BE2C (cell line): Measurements from ENCODE around the gene ZPBP2.
"Not testable (repeated sequence)": the region's sequence is repeated elsewhere in the genome, so short reads cannot be mapped to it uniquely, and the experiment has no call there.

Experiments
- DNase-seq: peaks from one replicate; pipeline ENCODE4 v3.0.0-alpha.2; 2020
- H3K27me3 ChIP-seq: fragments of 250-450 bp; sonication (Bioruptor Pico); 2 replicates; pipeline ENCODE4 v1.5.1; 2020; ENCODE audit warnings: mild to moderate bottlenecking
- H3K36me3 ChIP-seq: fragments of 250-450 bp; sonication (Bioruptor Pico); 2 replicates; pipeline ENCODE4 v1.5.1; 2020; ENCODE audit warnings: mild to moderate bottlenecking
- H3K4me1 ChIP-seq: fragments of 250-450 bp; sonication (Bioruptor Pico); 2 replicates; pipeline ENCODE4 v1.5.1; 2020
- H3K4me3 ChIP-seq: 2 replicates; pipeline ENCODE4 v1.5.1; 2011; ENCODE audit warnings: low read depth, low read length
- H3K9me3 ChIP-seq: fragments of 250-450 bp; sonication (Bioruptor Pico); 2 replicates; pipeline ENCODE4 v1.5.1; 2020
- CTCF ChIP-seq: IDR thresholded peaks from 2 replicates; pipeline ENCODE4 v1.5.1; 2012; ENCODE audit warnings: mild to moderate bottlenecking, low read depth, low read length

ZPBP2 gene

GRCh38 chr17:39871801-39872200 is 3.8 kb downstream of the ZPBP2 start:
- DNase-seq, result no peak
- TF ChIP-seq CTCF, result no peak
- no peaks in the 10 kb centered on the region for H3K36me3 ChIP-seq

GRCh38 chr17:39872751-39873150 is 4.7 kb downstream of the ZPBP2 start:
- peak; percentile 16; the same call in 1 of the 2 replicates for TF ChIP-seq CTCF
- no peak for DNase-seq
- H3K4me1 ChIP-seq, result no peaks in the 10 kb centered on the region
- no peaks in the 10 kb centered on the region for H3K9me3 ChIP-seq
- H3K36me3 ChIP-seq, result no peaks in the 10 kb centered on the region
- H3K4me3 ChIP-seq, result no peak overlapping the region
- H3K27me3 ChIP-seq, result peaks cover 72% of the 10 kb centered on the region

More at GRCh38 chr17:39871801-39872200, 3.8 kb downstream of the ZPBP2 start:
- Histone ChIP-seq H3K9me3 (0 out of 2 replicates have a peak, but pooled peaks cover 3% of the 10 kb centered on the region), H3K4me1 (no peaks in the 10 kb centered on the region), H3K27me3 (peaks cover 72% of the 10 kb centered on the region), H3K4me3 (no peak overlapping the region)

GRCh38 chr17:39886102-39886501 is 18.1 kb downstream of the ZPBP2 start:
- not testable (repeated sequence) for DNase-seq, H3K9me3 ChIP-seq, H3K36me3 ChIP-seq, H3K4me1 ChIP-seq, H3K4me3 ChIP-seq
- H3K27me3 ChIP-seq, result peaks cover 76% of the 10 kb centered on the region

- Histone ChIP-seq H3K36me3 (no peaks in the 10 kb centered on the region), H3K27me3 (peaks cover 79% of the 10 kb centered on the region), H3K4me3 (no peak overlapping the region), H3K4me1 (no peaks in the 10 kb centered on the region), H3K9me3 (no peaks in the 10 kb centered on the region; the same call in 1 of the 2 replicates)
- no peak for DNase-seq
- no peak for TF ChIP-seq CTCF
Measured at GRCh38 chr17:39887078-39887477, 19.1 kb downstream of the ZPBP2 start.

GRCh38 chr17:39889200-39889599 is 21.2 kb downstream of the ZPBP2 start:
- no peak overlapping the region for H3K4me3 ChIP-seq

GRCh38 chr17:39894681-39895376 is 26.8 kb downstream of the ZPBP2 start:
- Histone ChIP-seq H3K4me1 (no peaks in the 10 kb centered on the region), H3K27me3 (peaks cover 87% of the 10 kb centered on the region), H3K36me3 (no peaks in the 10 kb centered on the region), H3K9me3 (no peaks in the 10 kb centered on the region; the same call in 1 of the 2 replicates), H3K4me3 (no peak overlapping the region)
- DNase-seq, result no peak
- no peak for TF ChIP-seq CTCF

More at GRCh38 chr17:39889200-39889599, 21.2 kb downstream of the ZPBP2 start:
- Histone ChIP-seq H3K9me3 (no peaks in the 10 kb centered on the region; the same call in 1 of the 2 replicates), H3K36me3 (no peaks in the 10 kb centered on the region), H3K27me3 (peaks cover 86% of the 10 kb centered on the region), H3K4me1 (no peaks in the 10 kb centered on the region)
- DNase-seq, result no peak
- no peak for TF ChIP-seq CTCF
